Measurements from ENCODE around the gene GRIN2A.

The GRIN2A gene

GRCh38 chr16:9849697-9850245 is 332.5 kb downstream of the GRIN2A start:
- Histone ChIP-seq H4K8ac (ENCODE audit: low read length) (no peak overlapping the region), H3K36me3 (ENCODE audit: control insufficient read depth in 1 of 2, insufficient read depth in 2 of 2, low read depth in 1 of 2, low read length in 2 of 2) (no peaks in the 10 kb centered on the region), H2BK5ac (ENCODE audit: low read depth, low read length, poor library complexity, severe bottlenecking) (no peak overlapping the region), H2AFZ (ENCODE audit: low read depth, low read length) (no peak overlapping the region), H3K9ac (ENCODE audit: low read length) (no peak overlapping the region), H3K18ac (ENCODE audit: low read depth in 1 of 2, low read length in 2 of 2) (no peak overlapping the region), H2BK12ac (ENCODE audit: low read length in 2 of 2) (no peak overlapping the region), H4K91ac (ENCODE audit: low read length) (no peak overlapping the region), H3K4ac (ENCODE audit: low read depth in 1 of 2, low read length in 2 of 2) (no peak overlapping the region), H3K27ac (ENCODE audit: low read length, poor library complexity, severe bottlenecking) (no peak overlapping the region), H3K9me3 (ENCODE audit: control insufficient read depth, low read length) (no peaks in the 10 kb centered on the region), H3K4me2 (ENCODE audit: low read length, poor library complexity, severe bottlenecking) (no peak overlapping the region), H3K4me3 (ENCODE audit: insufficient read depth in 1 of 2, low read depth in 1 of 2, low read length in 2 of 2) (no peak overlapping the region), H3K4me1 (ENCODE audit: control insufficient read depth, insufficient read depth, low read depth, low read length) (no peaks in the 10 kb centered on the region), H2BK15ac (ENCODE audit: low read depth, poor library complexity, severe bottlenecking) (no peak overlapping the region), H3K27me3 (ENCODE audit: control insufficient read depth in 1 of 2, insufficient read depth in 1 of 2, low read length in 2 of 2) (no peaks in the 10 kb centered on the region), H3K79me1 (replicated peaks; ENCODE audit: low read length, poor library complexity, severe bottlenecking) (no peaks in the 10 kb centered on the region), H3K14ac (ENCODE audit: low read length in 2 of 2) (no peak overlapping the region), H2AK5ac (ENCODE audit: low read length, severe bottlenecking) (no peak overlapping the region), H2BK120ac (ENCODE audit: low read depth, low read length) (no peak overlapping the region), H3K23ac (ENCODE audit: low read length in 2 of 2) (no peak overlapping the region)
- WGBS, result 83% methylated on average over 20 of the region's 20 CpGs
- no peak for DNase-seq

GRCh38 chr16:9847146-9847545 is 335.1 kb downstream of the GRIN2A start:
- H3K79me1 ChIP-seq (replicated peaks; ENCODE audit: low read length, poor library complexity, severe bottlenecking), result no peaks in the 10 kb centered on the region
- WGBS, result 67% methylated on average over 1 of the region's 2 CpGs
- no peak for DNase-seq

GRCh38 chr16:9846362-9847099 is 335.7 kb downstream of the GRIN2A start:
- H3K23ac ChIP-seq (ENCODE audit: low read length in 2 of 2), result no peak overlapping the region
- no peak overlapping the region for H3K14ac ChIP-seq (ENCODE audit: low read length in 2 of 2)
- no peak overlapping the region for H4K91ac ChIP-seq (ENCODE audit: low read length)
- H2AFZ ChIP-seq (ENCODE audit: low read depth, low read length), result no peak overlapping the region
- no peak overlapping the region for H3K4me2 ChIP-seq (ENCODE audit: low read length, poor library complexity, severe bottlenecking)
- H3K4me3 ChIP-seq (ENCODE audit: insufficient read depth in 1 of 2, low read depth in 1 of 2, low read length in 2 of 2), result no peak overlapping the region
- H4K8ac ChIP-seq (ENCODE audit: low read length), result no peak overlapping the region
- H3K4me1 ChIP-seq (ENCODE audit: control insufficient read depth, insufficient read depth, low read depth, low read length), result no peaks in the 10 kb centered on the region
- H3K27ac ChIP-seq (ENCODE audit: low read length, poor library complexity, severe bottlenecking), result no peak overlapping the region
- H2AK5ac ChIP-seq (ENCODE audit: low read length, severe bottlenecking), result no peak overlapping the region
- no peak overlapping the region for H2BK5ac ChIP-seq (ENCODE audit: low read depth, low read length, poor library complexity, severe bottlenecking)
- no peak overlapping the region for H2BK12ac ChIP-seq (ENCODE audit: low read length in 2 of 2)
- peak overlapping the region; percentile 51 for H3K9ac ChIP-seq (ENCODE audit: low read length)
- no peak overlapping the region for H2BK15ac ChIP-seq (ENCODE audit: low read depth, poor library complexity, severe bottlenecking)
- no peak overlapping the region for H2BK120ac ChIP-seq (ENCODE audit: low read depth, low read length)
- no peaks in the 10 kb centered on the region for H3K27me3 ChIP-seq (ENCODE audit: control insufficient read depth in 1 of 2, insufficient read depth in 1 of 2, low read length in 2 of 2)
- WGBS, result 83% methylated on average over 2 of the region's 2 CpGs
- H3K18ac ChIP-seq (ENCODE audit: low read depth in 1 of 2, low read length in 2 of 2), result no peak overlapping the region
- DNase-seq, result no peak
- no peaks in the 10 kb centered on the region for H3K36me3 ChIP-seq (ENCODE audit: control insufficient read depth in 1 of 2, insufficient read depth in 2 of 2, low read depth in 1 of 2, low read length in 2 of 2)
- H3K79me1 ChIP-seq (replicated peaks; ENCODE audit: low read length, poor library complexity, severe bottlenecking), result no peaks in the 10 kb centered on the region
- no peak overlapping the region for H3K4ac ChIP-seq (ENCODE audit: low read depth in 1 of 2, low read length in 2 of 2)
- no peaks in the 10 kb centered on the region for H3K9me3 ChIP-seq (ENCODE audit: control insufficient read depth, low read length)

More at GRCh38 chr16:9847146-9847545, 335.1 kb downstream of the GRIN2A start:
- Histone ChIP-seq H2BK12ac (ENCODE audit: low read length in 2 of 2) (no peak overlapping the region), H2AK5ac (ENCODE audit: low read length, severe bottlenecking) (no peak overlapping the region), H3K4ac (ENCODE audit: low read depth in 1 of 2, low read length in 2 of 2) (no peak overlapping the region), H3K23ac (ENCODE audit: low read length in 2 of 2) (no peak overlapping the region), H3K4me2 (ENCODE audit: low read length, poor library complexity, severe bottlenecking) (no peak overlapping the region), H3K4me1 (ENCODE audit: control insufficient read depth, insufficient read depth, low read depth, low read length) (no peaks in the 10 kb centered on the region), H3K4me3 (ENCODE audit: insufficient read depth in 1 of 2, low read depth in 1 of 2, low read length in 2 of 2) (no peak overlapping the region), H3K14ac (ENCODE audit: low read length in 2 of 2) (no peak overlapping the region), H2BK120ac (ENCODE audit: low read depth, low read length) (no peak overlapping the region), H2BK5ac (ENCODE audit: low read depth, low read length, poor library complexity, severe bottlenecking) (no peak overlapping the region), H3K27me3 (ENCODE audit: control insufficient read depth in 1 of 2, insufficient read depth in 1 of 2, low read length in 2 of 2) (no peaks in the 10 kb centered on the region), H2BK15ac (ENCODE audit: low read depth, poor library complexity, severe bottlenecking) (no peak overlapping the region), H3K36me3 (ENCODE audit: control insufficient read depth in 1 of 2, insufficient read depth in 2 of 2, low read depth in 1 of 2, low read length in 2 of 2) (no peaks in the 10 kb centered on the region), H3K9me3 (ENCODE audit: control insufficient read depth, low read length) (no peaks in the 10 kb centered on the region), H4K91ac (ENCODE audit: low read length) (no peak overlapping the region), H3K27ac (ENCODE audit: low read length, poor library complexity, severe bottlenecking) (no peak overlapping the region), H4K8ac (ENCODE audit: low read length) (no peak overlapping the region), H3K9ac (ENCODE audit: low read length) (peak overlapping the region; percentile 51), H2AFZ (ENCODE audit: low read depth, low read length) (no peak overlapping the region), H3K18ac (ENCODE audit: low read depth in 1 of 2, low read length in 2 of 2) (no peak overlapping the region)

- no peak overlapping the region for H4K91ac ChIP-seq (ENCODE audit: low read length)
- no peak overlapping the region for H2BK12ac ChIP-seq (ENCODE audit: low read length in 2 of 2)
- no peak overlapping the region for H3K4me2 ChIP-seq (ENCODE audit: low read length, poor library complexity, severe bottlenecking)
- H3K9ac ChIP-seq (ENCODE audit: low read length), result peak overlapping the region; percentile 51
- H3K4me3 ChIP-seq (ENCODE audit: insufficient read depth in 1 of 2, low read depth in 1 of 2, low read length in 2 of 2), result peak overlapping the region in 1 of 2 experiments; percentile 28
- no peaks in the 10 kb centered on the region for H3K36me3 ChIP-seq (ENCODE audit: control insufficient read depth in 1 of 2, insufficient read depth in 2 of 2, low read depth in 1 of 2, low read length in 2 of 2)
- no peak overlapping the region for H3K14ac ChIP-seq (ENCODE audit: low read length in 2 of 2)
- no peak overlapping the region for H2AK5ac ChIP-seq (ENCODE audit: low read length, severe bottlenecking)
- H2BK120ac ChIP-seq (ENCODE audit: low read depth, low read length), result no peak overlapping the region
- no peaks in the 10 kb centered on the region for H3K79me1 ChIP-seq (replicated peaks; ENCODE audit: low read length, poor library complexity, severe bottlenecking)
- H4K8ac ChIP-seq (ENCODE audit: low read length), result no peak overlapping the region
- no peak overlapping the region for H3K18ac ChIP-seq (ENCODE audit: low read depth in 1 of 2, low read length in 2 of 2)
- 59% methylated on average over 3 of the region's 3 CpGs for WGBS
- DNase-seq, result no peak
- no peak overlapping the region for H3K27ac ChIP-seq (ENCODE audit: low read length, poor library complexity, severe bottlenecking)
- H2BK5ac ChIP-seq (ENCODE audit: low read depth, low read length, poor library complexity, severe bottlenecking), result no peak overlapping the region
- no peaks in the 10 kb centered on the region for H3K9me3 ChIP-seq (ENCODE audit: control insufficient read depth, low read length)
- H3K4ac ChIP-seq (ENCODE audit: low read depth in 1 of 2, low read length in 2 of 2), result no peak overlapping the region
- H3K27me3 ChIP-seq (ENCODE audit: control insufficient read depth in 1 of 2, insufficient read depth in 1 of 2, low read length in 2 of 2), result no peaks in the 10 kb centered on the region
- H2AFZ ChIP-seq (ENCODE audit: low read depth, low read length), result no peak overlapping the region
- H3K4me1 ChIP-seq (ENCODE audit: control insufficient read depth, insufficient read depth, low read depth, low read length), result no peaks in the 10 kb centered on the region
- no peak overlapping the region for H3K23ac ChIP-seq (ENCODE audit: low read length in 2 of 2)
- H2BK15ac ChIP-seq (ENCODE audit: low read depth, poor library complexity, severe bottlenecking), result no peak overlapping the region
These were observed 336.4 kb downstream of the GRIN2A start for GRCh38 chr16:9845661-9846361.
